HEK293T (cell line): ENCODE data around the gene C14orf180.

Source experiments
- ELF4 ChIP-seq: fragments of 450-650 bp; IDR thresholded peaks from 2 replicates; pipeline ENCODE4 v1.6.1; 2017; ENCODE audit warnings: antibody characterized with exemption
- FOXK2 ChIP-seq: fragments of 450-650 bp; IDR thresholded peaks from 2 replicates; pipeline ENCODE4 v1.6.1; 2016; ENCODE audit warnings: mild to moderate bottlenecking
- FOXM1 ChIP-seq: fragments of 450-650 bp; IDR thresholded peaks from 2 replicates; pipeline ENCODE4 v1.6.1; 2017; ENCODE audit warnings: mild to moderate bottlenecking, borderline replicate concordance
- SP1 ChIP-seq: fragments of 450-650 bp; IDR thresholded peaks from 2 replicates; pipeline ENCODE4 v1.6.1; 2017
- SUZ12 ChIP-seq: fragments of 450-650 bp; IDR thresholded peaks from 2 replicates; pipeline ENCODE4 v1.6.1; 2016; ENCODE audit warnings: mild to moderate bottlenecking
- ZNF384 ChIP-seq: fragments of 450-650 bp; IDR thresholded peaks from 2 replicates; pipeline ENCODE4 v1.6.1; 2016

DNA sequence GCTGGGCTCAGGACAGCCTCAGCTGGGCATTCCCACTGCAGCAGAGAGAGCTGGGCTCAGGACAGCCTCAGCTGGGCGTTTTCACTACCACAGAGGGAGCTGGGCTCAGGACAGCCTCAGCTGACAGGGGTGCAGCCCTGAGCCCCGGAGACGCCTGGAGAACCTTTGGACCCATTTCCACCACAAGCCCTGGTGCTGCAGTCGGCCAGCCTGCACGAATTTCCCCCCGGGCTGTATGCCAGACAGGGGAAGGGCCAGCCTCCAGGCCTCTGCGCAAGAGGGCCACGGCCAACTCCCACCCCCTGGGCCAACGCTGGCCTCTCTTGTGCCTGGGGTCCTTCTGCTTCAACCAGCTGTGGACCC is 2.6 kb upstream of the C14orf180 start:
- TF ChIP-seq FOXM1 (no peak), SP1 (no peak), ZNF384 (no peak), ELF4 (no peak), SUZ12 (no peak), FOXK2 (no peak)
